ENCODE measurements around the gene GPX3. TPM values are rescaled to one million over a fixed set of nuclear protein-coding genes. Genes with fewer than 3 reads are reported as not detected.
A peak's percentile ranks its signal among the peaks of the same experiment; 100 is the strongest.

GPX3 gene
- total and polyA plus RNA-seq, 2 of the 13 experiments (the other 11 are each of a cell fraction or from before 2014, with no cell fraction given) = 33.8 to 1,892 TPM

DNA sequence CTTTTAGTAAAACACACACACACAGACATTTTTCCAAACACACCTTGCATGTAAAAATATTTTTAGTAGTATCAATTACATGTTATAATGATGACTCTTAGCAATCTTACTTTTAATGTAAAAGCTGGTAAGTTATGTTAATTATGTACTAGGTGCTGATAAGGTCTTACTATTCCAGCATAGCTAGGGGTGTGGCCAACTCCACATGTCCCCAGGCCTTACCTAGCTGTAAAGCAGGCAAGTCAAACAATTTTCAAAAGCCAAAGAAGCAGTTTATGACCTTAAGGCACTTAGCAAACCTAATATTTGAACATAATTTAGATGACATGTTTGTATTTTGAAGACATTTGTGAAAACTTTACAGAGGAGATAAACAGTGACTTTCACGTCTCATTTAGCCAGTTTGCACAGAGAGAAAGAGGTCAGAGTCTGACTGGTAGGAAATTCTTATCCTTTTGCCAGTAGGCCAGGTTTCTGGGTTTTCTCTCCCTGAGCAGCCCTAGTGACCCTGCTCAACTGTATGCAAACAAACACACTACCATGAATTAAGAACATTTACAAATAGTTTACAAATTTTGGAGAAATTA, 26.5 kb upstream of the GPX3 start:
- Histone ChIP-seq H3K4me3 (replicated peaks in 1 of 3; ENCODE audit: insufficient read depth in 1 of 3, low read depth in 2 of 3, low read length in 3 of 3) (no peak overlapping the region), H3K4me1 (ENCODE audit: insufficient read depth, low read length) (peaks cover 30% of the 10 kb centered on the region), H4K20me1 (ENCODE audit: insufficient read depth, low read length) (no peaks in the 10 kb centered on the region), H3K27me3 (ENCODE audit: control insufficient read depth in 1 of 2, insufficient read depth in 2 of 2, low read length in 2 of 2) (peaks cover 0 to 3% of the 10 kb centered on the region in 2 experiments; a peak in 3 of 5 replicates), H3K79me2 (ENCODE audit: insufficient read depth, low read length) (no peaks in the 10 kb centered on the region), H3K9ac (ENCODE audit: insufficient read depth, low read depth, low read length) (no peak overlapping the region), H2AFZ (ENCODE audit: low read length) (no peak overlapping the region), H3K4me2 (ENCODE audit: low read depth, low read length) (no peak overlapping the region), H3K27ac (ENCODE audit: extremely low read length, insufficient read depth, low read length) (no peak overlapping the region), H3K36me3 (replicated peaks in 1 of 2; ENCODE audit: control insufficient read depth in 1 of 2, insufficient read depth in 2 of 2, low read length in 2 of 2) (no peaks in the 10 kb centered on the region), H3K9me3 (ENCODE audit: low read length) (no peaks in the 10 kb centered on the region)
- TF ChIP-seq PHB2 (IDR thresholded peaks at IDR 0.05; ENCODE audit: partially characterized antibody) = no peak
- no peak for TF ChIP-seq MZF1 (CRISPR knock-in tag; IDR thresholded peaks at IDR 0.05; ENCODE audit: borderline replicate concordance)
- TF ChIP-seq ZBTB34 (CRISPR knock-in tag; IDR thresholded peaks at IDR 0.05) = no peak
- TF ChIP-seq MED1 (CRISPR knock-in tag; IDR thresholded peaks at IDR 0.05) = no peak
- TF ChIP-seq, protein P1, sequence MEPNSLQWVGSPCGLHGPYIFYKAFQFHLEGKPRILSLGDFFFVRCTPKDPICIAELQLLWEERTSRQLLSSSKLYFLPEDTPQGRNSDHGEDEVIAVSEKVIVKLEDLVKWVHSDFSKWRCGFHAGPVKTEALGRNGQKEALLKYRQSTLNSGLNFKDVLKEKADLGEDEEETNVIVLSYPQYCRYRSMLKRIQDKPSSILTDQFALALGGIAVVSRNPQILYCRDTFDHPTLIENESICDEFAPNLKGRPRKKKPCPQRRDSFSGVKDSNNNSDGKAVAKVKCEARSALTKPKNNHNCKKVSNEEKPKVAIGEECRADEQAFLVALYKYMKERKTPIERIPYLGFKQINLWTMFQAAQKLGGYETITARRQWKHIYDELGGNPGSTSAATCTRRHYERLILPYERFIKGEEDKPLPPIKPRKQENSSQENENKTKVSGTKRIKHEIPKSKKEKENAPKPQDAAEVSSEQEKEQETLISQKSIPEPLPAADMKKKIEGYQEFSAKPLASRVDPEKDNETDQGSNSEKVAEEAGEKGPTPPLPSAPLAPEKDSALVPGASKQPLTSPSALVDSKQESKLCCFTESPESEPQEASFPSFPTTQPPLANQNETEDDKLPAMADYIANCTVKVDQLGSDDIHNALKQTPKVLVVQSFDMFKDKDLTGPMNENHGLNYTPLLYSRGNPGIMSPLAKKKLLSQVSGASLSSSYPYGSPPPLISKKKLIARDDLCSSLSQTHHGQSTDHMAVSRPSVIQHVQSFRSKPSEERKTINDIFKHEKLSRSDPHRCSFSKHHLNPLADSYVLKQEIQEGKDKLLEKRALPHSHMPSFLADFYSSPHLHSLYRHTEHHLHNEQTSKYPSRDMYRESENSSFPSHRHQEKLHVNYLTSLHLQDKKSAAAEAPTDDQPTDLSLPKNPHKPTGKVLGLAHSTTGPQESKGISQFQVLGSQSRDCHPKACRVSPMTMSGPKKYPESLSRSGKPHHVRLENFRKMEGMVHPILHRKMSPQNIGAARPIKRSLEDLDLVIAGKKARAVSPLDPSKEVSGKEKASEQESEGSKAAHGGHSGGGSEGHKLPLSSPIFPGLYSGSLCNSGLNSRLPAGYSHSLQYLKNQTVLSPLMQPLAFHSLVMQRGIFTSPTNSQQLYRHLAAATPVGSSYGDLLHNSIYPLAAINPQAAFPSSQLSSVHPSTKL (CRISPR knock-in tag; IDR thresholded peaks at IDR 0.05) = 0 out of 2 replicates have a peak, but pooled peaks have one; percentile 10
- no peak for TF ChIP-seq ZNF839 (CRISPR knock-in tag; IDR thresholded peaks at IDR 0.05; ENCODE audit: borderline replicate concordance)
- TF ChIP-seq GZF1 (CRISPR knock-in tag; IDR thresholded peaks at IDR 0.05) = no peak
- POLR2A ChIA-PET = no interaction called here
- no TSS peak for BruUV-seq (replicated peaks)
- DNase-seq (ENCODE audit: low spot score) = no peak
- FAIRE-seq = no peak
- in situ Hi-C loops (cut with HindIII; ENCODE audit: extremely low pct_ligation_motif_present, low pct_unique_long_range_greater_than_20kb) = no loop called here
- intact Hi-C loops (cut with micrococcal nuclease; ENCODE audit: unreplicated experiment) = no loop called here
- ATAC-seq = peak; percentile 43; the same call in 2 of the 3 replicates
- 4% methylated on average over 1 of the region's 1 CpG for WGBS (ENCODE audit: low lambda C conversion rate)
- CTCF ChIA-PET (ENCODE audit: low intra/inter-chr PET ratio, low total read pairs) = no interaction called here
